ENCODE results near the gene ZGPAT. TPM values are rescaled to one million over a fixed set of nuclear protein-coding genes. Genes with fewer than 3 reads are reported as not detected.
A peak's percentile ranks its signal among the peaks of the same experiment; 100 is the strongest.

The ZGPAT gene
- total and polyA plus RNA-seq, 9 of the 15 experiments (the other 6 are each of a cell fraction or from before 2014, with no cell fraction given): 0.14 to 26.6 (median 7.4) TPM

DNA sequence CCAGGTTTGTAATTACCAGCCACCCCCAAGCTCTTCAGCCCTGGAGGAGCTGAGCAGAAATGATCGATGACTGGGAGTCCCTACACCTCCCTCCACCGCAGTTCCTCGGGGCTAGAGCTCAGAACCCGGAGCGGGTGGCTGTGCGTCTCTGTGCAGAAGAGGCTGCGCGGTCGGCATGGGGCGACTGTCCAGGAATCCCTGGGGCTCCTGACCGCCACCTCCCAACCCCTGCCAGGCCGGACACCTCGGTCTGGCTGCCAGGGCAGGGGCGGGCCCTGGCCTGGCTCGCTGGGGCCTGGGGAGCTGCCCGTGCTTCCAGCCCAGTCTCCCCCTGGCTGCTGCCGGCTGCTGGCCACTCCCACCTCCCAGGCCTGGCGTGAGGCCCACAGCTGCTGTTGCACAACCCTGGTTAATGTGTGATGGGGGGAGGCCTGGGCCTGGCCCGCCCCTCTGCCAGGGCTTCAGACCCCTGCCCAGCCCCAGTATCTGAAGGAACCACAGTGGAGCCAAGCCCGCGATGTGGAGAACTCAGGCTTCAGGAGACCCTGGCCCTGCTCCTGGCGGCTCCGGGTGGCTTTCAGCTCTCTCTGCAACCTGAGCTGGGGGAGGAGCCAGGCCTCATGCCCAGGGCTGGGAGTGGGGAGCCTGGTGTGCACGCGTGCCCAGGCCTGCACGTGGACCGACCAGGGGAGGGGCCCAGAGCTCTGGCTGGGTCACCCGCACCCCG is 33.0 kb downstream of the ZGPAT start (continued):
- TF ChIP-seq NUFIP1 (IDR thresholded peaks at IDR 0.05; ENCODE audit: partially characterized antibody) (no peak), HNRNPH1 (optimal IDR thresholded peaks at IDR 0.05; ENCODE audit: low read depth, low read length) (no peak), NCOA6 (IDR thresholded peaks at IDR 0.05) (peak; percentile 7; the same call in 1 of the 2 replicates), ZNF75A (CRISPR knock-in tag; IDR thresholded peaks at IDR 0.05) (no peak), BDP1 (IDR thresholded peaks at IDR 0.05; ENCODE audit: insufficient read depth, insufficient read length) (no peak), STAT5A (IDR thresholded peaks at IDR 0.05; ENCODE audit: borderline replicate concordance, low read length) (no peak), PHF21A (IDR thresholded peaks at IDR 0.05; ENCODE audit: borderline replicate concordance, low read depth) (no peak), RFX7 (CRISPR knock-in tag; IDR thresholded peaks at IDR 0.05) (no peak), DIDO1 (tag; IDR thresholded peaks at IDR 0.05; ENCODE audit: low read depth) (no peak), ZNF316 (IDR thresholded peaks at IDR 0.05) (no peak), SRSF3 (IDR thresholded peaks at IDR 0.05; ENCODE audit: insufficient read depth, low read length) (no peak), MEIS2 (IDR thresholded peaks at IDR 0.05; ENCODE audit: partially characterized antibody) (peak; percentile 51), MAFF (IDR thresholded peaks at IDR 0.05; ENCODE audit: low read length) (no peak), POLR3A (IDR thresholded peaks at IDR 0.05; ENCODE audit: borderline replicate concordance, extremely low read depth, insufficient read depth, insufficient read length) (no peak), FOXK1 (CRISPR knock-in tag; IDR thresholded peaks at IDR 0.05; ENCODE audit: borderline replicate concordance) (no peak), ESRRA (IDR thresholded peaks at IDR 0.05; ENCODE audit: borderline replicate concordance, low read depth) (no peak), ZEB2 (IDR thresholded peaks at IDR 0.05) (no peak), GATAD2A (IDR thresholded peaks at IDR 0.05) (peak; percentile 8; the same call in 1 of the 2 replicates), CCNT2 (IDR thresholded peaks at IDR 0.05; ENCODE audit: borderline replicate concordance, extremely low read depth, insufficient read length, low read depth, low read length) (peak; percentile 64), NFIX (CRISPR knock-in tag; IDR thresholded peaks at IDR 0.05; ENCODE audit: low read depth) (no peak; the same call in 1 of the 2 replicates), MTA2 (IDR thresholded peaks at IDR 0.05; ENCODE audit: low read depth) (no peak), POLR2AphosphoS5 (IDR thresholded peaks at IDR 0.05; ENCODE audit: control insufficient read depth, insufficient read depth, low read depth, low read length) (peak; percentile 23; the same call in 1 of the 2 replicates), PRMT5 (CRISPR knock-in tag; IDR thresholded peaks at IDR 0.05) (no peak), MEF2D (tag; conservative IDR thresholded peaks at IDR 0.05; ENCODE audit: low read depth) (no peak), FOS (IDR thresholded peaks at IDR 0.05; ENCODE audit: extremely low read depth, insufficient read length) (no peak), XRCC4 (IDR thresholded peaks at IDR 0.05; ENCODE audit: extremely low read depth, insufficient read depth, insufficient read length) (no peak), ZFX (CRISPR knock-in tag; IDR thresholded peaks at IDR 0.05) (peak; percentile 77), ATF1 (CRISPR knock-in tag; IDR thresholded peaks at IDR 0.05) (no peak), ATF1 (tag; IDR thresholded peaks at IDR 0.05) (peak; percentile 38; the same call in 1 of the 2 replicates)
- TF ChIP-seq, protein P1, sequence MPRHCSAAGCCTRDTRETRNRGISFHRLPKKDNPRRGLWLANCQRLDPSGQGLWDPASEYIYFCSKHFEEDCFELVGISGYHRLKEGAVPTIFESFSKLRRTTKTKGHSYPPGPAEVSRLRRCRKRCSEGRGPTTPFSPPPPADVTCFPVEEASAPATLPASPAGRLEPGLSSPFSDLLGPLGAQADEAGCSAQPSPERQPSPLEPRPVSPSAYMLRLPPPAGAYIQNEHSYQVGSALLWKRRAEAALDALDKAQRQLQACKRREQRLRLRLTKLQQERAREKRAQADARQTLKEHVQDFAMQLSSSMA (CRISPR knock-in tag; IDR thresholded peaks at IDR 0.05): no peak
- TF ChIP-seq, protein P2, sequence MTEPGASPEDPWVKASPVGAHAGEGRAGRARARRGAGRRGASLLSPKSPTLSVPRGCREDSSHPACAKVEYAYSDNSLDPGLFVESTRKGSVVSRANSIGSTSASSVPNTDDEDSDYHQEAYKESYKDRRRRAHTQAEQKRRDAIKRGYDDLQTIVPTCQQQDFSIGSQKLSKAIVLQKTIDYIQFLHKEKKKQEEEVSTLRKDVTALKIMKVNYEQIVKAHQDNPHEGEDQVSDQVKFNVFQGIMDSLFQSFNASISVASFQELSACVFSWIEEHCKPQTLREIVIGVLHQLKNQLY (CRISPR knock-in tag; conservative IDR thresholded peaks at IDR 0.05): no peak
